Colonic mucosa (tissue), 4 donors: Measurements from ENCODE around the gene PSME2. TPM values are rescaled to one million over a fixed set of nuclear protein-coding genes. Genes with fewer than 3 reads are reported as not detected.

ENCODE experiments used
- DNase-seq: peaks from one replicate; pipeline ENCODE4 v3.0.0-alpha.2; 2020
- H3K27ac ChIP-seq: fragments of 200-600 bp; one replicate; pipeline ENCODE4 v1.8.0; 2021
- H3K27me3 ChIP-seq: fragments of 200-600 bp; one replicate; pipeline ENCODE4 v1.8.0; 2021
- H3K36me3 ChIP-seq: fragments of 200-600 bp; one replicate; pipeline ENCODE4 v1.8.0; 2021
- H3K4me1 ChIP-seq: fragments of 200-600 bp; one replicate; pipeline ENCODE4 v1.8.0; 2021; ENCODE audit warnings: mild to moderate bottlenecking
- H3K4me3 ChIP-seq: fragments of 200-600 bp; one replicate; pipeline ENCODE4 v1.8.0; 2021
- H3K9ac ChIP-seq, 2 donors: one replicate each; pipeline ENCODE4 v1.7.0; 2013; ENCODE audit warnings: control low read depth in 2 of 2, low read depth in 2 of 2, low read length in 2 of 2
- H3K9me3 ChIP-seq: fragments of 200-600 bp; one replicate; pipeline ENCODE4 v1.8.0; 2021
- intact Hi-C: fragments of 100-400 bp; cut with DNase I; formaldehyde crosslinking; loops from one replicate; pipeline ENCODE4 v1.14.1; 2022
- total RNA-seq, 2 donors: library from RNA; stranded (reverse); fragmentation: NEBNext Ultra II Directional in 1 of 2; extraction: Animal tissue kit (Norgen Biotek cat#: 25700) in 1 of 2; gene quantifications; one replicate each; pipeline ENCODE4 v1.2.1, GENCODE V29; 2021
- TF ChIP-seq, protein P1 (sequence below): fragments of 200-600 bp; IDR thresholded peaks from one replicate; pipeline ENCODE4 v1.8.0; 2022; ENCODE audit warnings: antibody characterized with exemption, mild to moderate bottlenecking
- donor health status: healthy.
- donor health status: DM: no; HTN: no; CAD: no.
- donor health status: DM: no; HTN: no; CAD: no.

Gene PSME2
- total RNA-seq, 2 donors from 2014 or later, result 151 to 320 TPM

- intact Hi-C loops, result no loop called here
- no peaks in the 10 kb centered on the region for H3K27me3 ChIP-seq
These were observed 4.2 kb upstream of the PSME2 start for GRCh38 chr14:24150567-24150966.

DNA sequence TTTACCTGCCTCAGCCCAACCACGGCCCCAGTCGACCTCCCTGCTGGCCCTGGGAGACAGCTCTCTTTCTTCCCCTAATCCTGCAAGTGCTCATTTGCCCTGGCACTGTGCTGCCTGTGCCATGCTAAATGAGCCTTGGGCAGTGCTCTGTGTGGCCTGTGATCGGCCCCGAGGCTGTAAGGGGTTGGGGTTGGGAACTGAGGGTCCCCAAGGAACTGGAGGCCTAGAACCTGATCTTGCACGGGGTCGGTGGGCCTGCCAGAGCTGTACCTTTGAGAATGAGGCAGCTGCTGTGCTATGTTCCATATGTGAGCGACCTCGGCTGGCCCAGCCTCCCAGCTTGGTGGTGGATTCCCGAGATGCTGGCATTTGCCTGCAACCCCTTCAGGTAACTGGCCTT lies 3.7 kb upstream of the PSME2 start:
- Histone ChIP-seq H3K4me1 (peaks cover 17% of the 10 kb centered on the region), H3K36me3 (peaks cover 21% of the 10 kb centered on the region), H3K4me3 (no peak overlapping the region), H3K27me3 (no peaks in the 10 kb centered on the region), H3K27ac (no peak overlapping the region), H3K9me3 (no peaks in the 10 kb centered on the region), H3K9ac (no peak overlapping the region)
- TF ChIP-seq, protein P1, sequence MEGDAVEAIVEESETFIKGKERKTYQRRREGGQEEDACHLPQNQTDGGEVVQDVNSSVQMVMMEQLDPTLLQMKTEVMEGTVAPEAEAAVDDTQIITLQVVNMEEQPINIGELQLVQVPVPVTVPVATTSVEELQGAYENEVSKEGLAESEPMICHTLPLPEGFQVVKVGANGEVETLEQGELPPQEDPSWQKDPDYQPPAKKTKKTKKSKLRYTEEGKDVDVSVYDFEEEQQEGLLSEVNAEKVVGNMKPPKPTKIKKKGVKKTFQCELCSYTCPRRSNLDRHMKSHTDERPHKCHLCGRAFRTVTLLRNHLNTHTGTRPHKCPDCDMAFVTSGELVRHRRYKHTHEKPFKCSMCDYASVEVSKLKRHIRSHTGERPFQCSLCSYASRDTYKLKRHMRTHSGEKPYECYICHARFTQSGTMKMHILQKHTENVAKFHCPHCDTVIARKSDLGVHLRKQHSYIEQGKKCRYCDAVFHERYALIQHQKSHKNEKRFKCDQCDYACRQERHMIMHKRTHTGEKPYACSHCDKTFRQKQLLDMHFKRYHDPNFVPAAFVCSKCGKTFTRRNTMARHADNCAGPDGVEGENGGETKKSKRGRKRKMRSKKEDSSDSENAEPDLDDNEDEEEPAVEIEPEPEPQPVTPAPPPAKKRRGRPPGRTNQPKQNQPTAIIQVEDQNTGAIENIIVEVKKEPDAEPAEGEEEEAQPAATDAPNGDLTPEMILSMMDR, result no peak
- DNase-seq, result no peak
- intact Hi-C loops, result no loop called here

More at GRCh38 chr14:24150567-24150966, 4.2 kb upstream of the PSME2 start:
- TF ChIP-seq, protein P1, result no peak
- Histone ChIP-seq H3K36me3 (peaks cover 26% of the 10 kb centered on the region), H3K9ac (no peak overlapping the region), H3K9me3 (no peaks in the 10 kb centered on the region), H3K27ac (no peak overlapping the region), H3K4me3 (no peak overlapping the region), H3K4me1 (peaks cover 13% of the 10 kb centered on the region)
- no peak for DNase-seq

DNA sequence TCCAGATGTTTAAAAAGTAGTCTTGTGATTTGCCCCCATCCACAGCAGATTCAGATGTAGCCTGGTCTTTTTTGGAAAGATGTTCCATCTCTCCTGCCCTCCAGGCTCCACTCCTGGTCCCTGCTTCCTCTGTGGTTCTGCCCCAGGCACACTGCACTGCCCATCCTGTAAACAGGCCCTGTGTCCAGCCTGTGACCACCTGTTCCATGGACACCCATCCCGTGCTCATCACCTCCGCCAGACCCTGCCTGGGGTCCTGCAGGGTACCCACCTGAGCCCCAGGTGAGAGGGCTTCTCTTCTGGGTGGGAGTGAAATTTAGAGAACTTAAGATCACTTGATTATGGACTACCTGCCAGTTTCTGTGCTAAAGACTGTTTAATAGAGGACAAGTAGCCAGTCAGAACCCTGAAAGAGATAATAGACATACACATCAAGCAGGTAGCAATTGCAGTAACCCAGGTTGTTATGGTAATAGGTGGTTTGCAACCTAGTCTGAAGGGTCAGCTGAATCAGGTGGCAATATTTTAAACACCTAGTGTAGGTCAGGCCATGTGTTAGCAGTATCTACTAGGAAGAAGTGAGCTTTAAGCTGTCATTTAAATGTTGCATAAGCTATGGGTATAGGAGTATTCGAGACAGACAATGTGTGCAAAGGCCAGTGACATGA lies 3.0 kb upstream of the PSME2 start:
- no peak overlapping the region for H3K27ac ChIP-seq
- H3K9me3 ChIP-seq, result no peaks in the 10 kb centered on the region
- H3K4me3 ChIP-seq, result no peak overlapping the region
- DNase-seq, result no peak
- H3K27me3 ChIP-seq, result no peaks in the 10 kb centered on the region
- intact Hi-C loops, result no loop called here
- no peak overlapping the region for H3K9ac ChIP-seq
- TF ChIP-seq, protein P1, result no peak
- peaks cover 17% of the 10 kb centered on the region for H3K4me1 ChIP-seq
- H3K36me3 ChIP-seq, result peaks cover 20% of the 10 kb centered on the region

GRCh38 chr14:24147761-24148428 lies 1.5 kb upstream of the PSME2 start:
- peak overlapping the region; percentile 94 for H3K4me3 ChIP-seq
- H3K36me3 ChIP-seq, result peaks cover 20% of the 10 kb centered on the region
- peaks cover 17% of the 10 kb centered on the region for H3K4me1 ChIP-seq
- peak overlapping the region; percentile 91 to 95 for H3K9ac ChIP-seq
- H3K27ac ChIP-seq, result peak overlapping the region; percentile 99
- no peaks in the 10 kb centered on the region for H3K9me3 ChIP-seq
- intact Hi-C loops, result no loop called here
- TF ChIP-seq, protein P1, result no peak
- no peaks in the 10 kb centered on the region for H3K27me3 ChIP-seq
- no peak for DNase-seq

DNA sequence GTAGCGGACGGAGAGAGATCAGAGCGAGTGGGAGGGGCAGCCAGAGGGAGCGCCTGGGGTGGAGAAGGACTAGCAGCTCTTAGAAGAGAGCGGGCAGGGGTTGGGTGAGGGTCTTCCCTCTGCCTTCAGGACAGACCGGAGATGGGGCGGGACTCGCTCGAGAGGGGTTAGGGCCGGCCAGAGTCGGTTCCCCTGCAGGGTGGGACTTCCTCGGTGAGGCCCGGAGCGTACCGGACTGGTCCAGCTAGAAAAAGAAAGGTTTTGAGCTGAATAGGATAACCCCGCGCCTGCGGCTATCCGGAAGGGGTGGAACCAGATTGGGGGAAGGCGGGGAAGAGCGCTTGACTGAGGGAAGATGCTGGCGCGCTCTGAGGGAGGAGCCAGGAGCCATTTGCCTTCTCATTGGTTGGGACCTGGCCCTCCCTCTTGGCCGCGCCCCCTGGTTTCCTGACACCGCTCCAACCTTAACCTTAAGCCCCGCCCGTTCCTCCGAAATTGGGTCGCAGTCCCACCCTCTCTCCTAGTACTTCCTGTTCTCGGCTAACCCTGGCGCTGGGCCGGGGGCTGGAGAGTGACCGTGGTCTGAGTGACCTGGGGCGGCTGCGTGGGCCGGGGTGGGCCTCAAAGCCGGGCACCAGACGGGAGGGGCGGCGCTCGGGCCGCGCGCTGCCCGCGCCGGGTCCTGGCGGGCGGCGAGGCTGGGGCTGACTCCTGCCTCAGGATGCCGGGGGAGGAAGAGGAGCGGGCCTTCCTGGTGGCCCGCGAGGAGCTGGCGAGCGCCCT lies 759 bp upstream of the PSME2 start, which contains the start of gene RNF31:
RNF31 (plus strand) TSS at position 521 of the 783 bp plus-strand sequence; CDS start at position 722, 201 bp downstream.
- DNase-seq, result peak; percentile 99
- H3K9me3 ChIP-seq, result no peaks in the 10 kb centered on the region
- TF ChIP-seq, protein P1, result no peak
- no peaks in the 10 kb centered on the region for H3K27me3 ChIP-seq
- peak within 1 kb of the TSS; percentile 95 to 97 for H3K9ac ChIP-seq
- peaks cover 20% of the 10 kb centered on the region for H3K36me3 ChIP-seq
- peak within 1 kb of the TSS; percentile 99 for H3K27ac ChIP-seq
- intact Hi-C loops, result no loop called here
- peak within 1 kb of the TSS; percentile 94 for H3K4me3 ChIP-seq
- H3K4me1 ChIP-seq, result peaks cover 20% of the 10 kb centered on the region
